ENCODE measurements around the gene LAG3. TPM values are rescaled to one million over a fixed set of nuclear protein-coding genes. Genes with fewer than 3 reads are reported as not detected.

Gene LAG3
- total and polyA plus RNA-seq, 10 of the 15 experiments (the other 5 are each of a cell fraction or from before 2014, with no cell fraction given) = 0.52 to 4.2 (median 1.0) TPM; not detected in 1

GRCh38 chr12:6791931-6792520 is 19.7 kb downstream of the LAG3 start (continued):
- TF ChIP-seq TARDBP (IDR thresholded peaks at IDR 0.05; ENCODE audit: borderline replicate concordance) = no peak
- no peak for TF ChIP-seq IKZF1 (conservative IDR thresholded peaks at IDR 0.05)
- TF ChIP-seq TBL1XR1 (IDR thresholded peaks at IDR 0.05; ENCODE audit: low read depth, low read length) = no peak
- no peak for TF ChIP-seq USF1 (IDR thresholded peaks at IDR 0.05; ENCODE audit: borderline replicate concordance, extremely low read length, insufficient read depth, low read depth, low read length)
- TF ChIP-seq NR2C2 (IDR thresholded peaks at IDR 0.05; ENCODE audit: borderline replicate concordance, control insufficient read depth, insufficient read length, low read depth) = no peak
- no peak for TF ChIP-seq BCLAF1 (IDR thresholded peaks at IDR 0.05)
- no peak for TF ChIP-seq NFXL1 (IDR thresholded peaks at IDR 0.05; ENCODE audit: borderline replicate concordance)
- TF ChIP-seq DPF2 (IDR thresholded peaks at IDR 0.05) = no peak
- no peak for TF ChIP-seq CHD4 (IDR thresholded peaks at IDR 0.05)
- TF ChIP-seq CHD2 (IDR thresholded peaks at IDR 0.05; ENCODE audit: borderline replicate concordance, low read depth, low read length) = no peak
- TF ChIP-seq RUNX3 (IDR thresholded peaks at IDR 0.05; ENCODE audit: low read length) = 0 out of 2 replicates have a peak, but pooled peaks have one; percentile 23

All from GM12878 (cell line).